Stimulated activated CD4-positive, alpha-beta T cell treated with anti-CD3 and anti-CD28 coated beads, TNF-alpha, amount 100 ng/mL, for 24 hours (primary cell): ENCODE measurements around the gene FOXC1.

Experiments used
- DNase-seq, 3 experiments: peaks; one replicate each; pipeline ENCODE4 v3.0.0-alpha.2; 2020; ENCODE audit warnings: low read depth in 3 of 3

The FOXC1 gene

DNA sequence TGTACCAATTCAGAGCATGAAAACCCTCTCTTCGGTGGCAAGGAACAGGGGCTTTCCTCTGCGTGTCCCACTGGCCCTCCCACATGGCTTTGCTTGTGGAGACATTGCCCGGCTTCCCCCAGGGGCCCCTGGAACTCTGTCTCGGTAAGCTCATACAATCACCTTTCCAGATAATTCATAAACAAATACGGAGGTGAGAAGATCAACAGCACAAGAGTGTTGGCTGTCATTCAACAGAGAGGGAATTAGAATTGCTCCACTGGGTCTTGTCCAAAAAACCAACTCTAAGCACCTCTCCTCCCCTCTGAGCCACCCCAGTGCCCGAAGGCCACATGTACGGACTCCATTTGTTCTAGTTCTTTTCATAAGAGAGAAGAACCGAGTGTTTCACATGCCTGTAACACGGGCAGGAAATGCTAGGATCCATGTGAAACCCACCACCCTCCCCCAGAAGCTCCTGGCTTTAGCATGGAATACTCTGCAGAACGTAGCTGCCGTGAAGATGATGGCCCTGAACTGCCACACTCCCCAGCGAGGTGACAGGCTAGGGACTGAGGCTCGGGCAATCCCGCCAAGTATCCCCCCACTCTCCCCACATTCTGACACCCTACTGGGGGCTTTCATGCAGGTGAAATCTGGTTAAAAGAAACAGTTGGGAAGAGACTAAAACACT is 24.6 kb upstream of the FOXC1 start:
- DNase-seq, result no peak

DNA sequence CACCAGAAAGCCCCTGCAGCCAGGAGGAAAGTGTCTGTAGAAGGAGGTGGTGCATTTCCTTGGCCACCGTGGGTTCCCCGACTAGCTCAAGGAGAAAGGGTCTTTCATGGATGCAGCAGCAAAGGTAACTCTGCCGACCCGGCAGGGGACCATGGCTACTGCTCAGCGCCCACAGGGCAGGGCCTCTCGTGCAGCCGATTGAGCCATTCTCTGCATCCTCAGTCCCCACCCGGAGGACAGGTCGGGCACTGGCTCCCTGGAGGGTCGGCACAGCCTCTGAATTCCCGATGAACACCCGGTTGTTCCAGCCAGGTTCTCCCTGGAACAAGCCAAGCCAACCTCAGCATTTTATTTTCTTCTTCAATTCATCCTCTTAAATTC is 24.1 kb upstream of the FOXC1 start:
- no peak for DNase-seq

DNA sequence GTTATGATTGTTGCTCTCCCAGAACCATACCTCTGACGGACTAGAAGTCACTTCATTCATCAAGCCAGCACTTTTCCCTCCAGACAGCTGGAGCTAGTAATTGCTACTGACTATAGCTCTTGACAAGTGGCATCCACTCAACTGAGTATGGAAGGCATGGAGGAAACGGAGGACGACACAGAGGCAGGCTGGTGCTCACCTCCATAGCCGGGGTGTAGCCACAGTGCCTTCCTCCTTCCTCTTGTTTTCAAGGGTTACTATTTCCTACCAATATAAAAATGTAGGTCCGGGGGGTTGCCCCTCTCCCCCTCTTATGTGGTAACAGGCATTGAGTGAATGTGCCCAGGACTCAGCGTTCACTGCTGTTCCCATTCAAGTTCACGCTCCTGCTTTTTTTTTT is 23.5 kb upstream of the FOXC1 start:
- DNase-seq, result no peak

DNA sequence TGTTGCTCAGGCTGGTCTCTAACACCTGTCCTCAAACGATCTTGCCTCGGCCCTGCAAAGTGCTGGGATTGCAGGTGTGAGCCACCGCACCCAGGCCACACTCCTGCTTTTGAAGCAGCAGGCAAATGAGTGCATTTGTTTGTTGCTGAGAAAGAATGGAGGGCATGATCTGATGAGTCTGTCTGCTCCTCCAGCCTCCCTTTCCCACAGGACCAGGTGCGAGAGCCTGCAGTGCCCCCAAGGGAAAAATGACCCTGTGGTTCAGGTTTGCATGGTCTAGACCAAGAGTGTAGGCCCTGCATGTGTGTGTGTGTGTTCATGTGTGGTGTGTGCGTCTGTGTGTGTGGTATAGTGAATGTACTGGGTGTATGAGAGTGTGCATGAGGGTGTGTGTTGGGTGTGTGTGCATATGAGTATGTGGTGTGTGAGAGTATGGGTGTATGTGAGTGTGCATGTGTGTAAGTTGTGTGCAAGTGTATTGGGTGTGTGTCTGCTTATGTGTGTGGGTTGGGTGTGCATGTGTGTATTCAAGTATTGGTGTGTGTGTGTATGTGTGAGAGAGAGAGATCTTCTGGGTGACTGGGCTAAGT is 22.8 kb upstream of the FOXC1 start:
- DNase-seq, result no peak

DNA sequence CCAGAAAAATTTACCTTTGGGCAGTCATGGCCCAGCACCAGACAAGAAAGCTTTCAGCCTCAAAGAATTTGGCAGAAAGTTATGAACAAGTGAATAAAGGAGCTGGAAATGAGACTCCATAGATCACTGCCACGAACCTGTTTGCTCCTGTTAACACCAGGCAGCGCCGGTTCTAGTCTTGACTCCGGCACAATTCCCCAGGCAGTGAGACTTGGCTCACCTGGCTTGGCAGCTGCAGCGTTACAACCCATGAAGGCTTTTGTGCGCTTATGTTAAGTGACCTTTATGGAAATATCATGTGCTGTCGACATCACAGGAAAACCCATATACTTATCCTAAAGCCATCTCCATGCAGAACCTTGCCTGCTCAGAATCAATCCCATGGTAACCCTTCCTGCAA is 22.2 kb upstream of the FOXC1 start:
- no peak for DNase-seq

DNA sequence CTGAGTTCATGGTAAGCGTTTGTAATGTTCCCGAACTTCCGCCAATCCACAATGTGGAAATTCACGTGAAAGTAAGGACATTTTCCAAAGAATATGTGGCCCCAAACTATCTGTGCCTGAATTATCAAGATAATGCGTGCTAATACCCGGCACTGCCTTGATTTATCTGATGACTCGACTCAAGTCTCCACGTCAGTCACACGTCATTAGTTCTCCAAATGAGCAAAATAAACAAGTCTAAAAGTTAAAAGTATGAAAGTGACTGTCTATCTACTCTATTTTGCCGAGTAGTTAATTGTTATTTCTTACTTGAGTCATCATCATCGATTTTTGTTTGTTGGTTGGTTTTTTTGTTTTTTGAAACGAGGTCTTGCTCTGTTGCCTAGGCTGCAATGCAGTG is 21.7 kb upstream of the FOXC1 start:
- no peak for DNase-seq

DNA sequence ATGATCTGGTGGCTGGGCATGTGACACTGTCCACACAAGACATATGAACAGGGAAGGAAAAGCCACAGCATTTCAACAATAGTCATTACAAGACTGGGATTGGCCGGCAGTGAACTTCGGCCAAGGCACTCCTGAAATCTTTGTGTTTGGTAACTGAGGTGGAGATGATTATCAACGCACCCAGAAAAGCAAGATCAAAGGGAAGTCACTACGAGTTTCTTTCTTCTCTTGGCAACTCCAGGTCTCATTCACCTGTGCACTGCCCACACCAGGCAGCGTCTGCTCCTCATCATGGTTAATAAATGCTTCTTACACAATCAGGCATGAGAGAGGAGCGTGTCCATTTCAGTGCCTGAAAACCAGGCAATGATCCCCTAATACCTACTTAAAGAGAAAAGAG is 20.5 kb upstream of the FOXC1 start:
- DNase-seq, result no peak

DNA sequence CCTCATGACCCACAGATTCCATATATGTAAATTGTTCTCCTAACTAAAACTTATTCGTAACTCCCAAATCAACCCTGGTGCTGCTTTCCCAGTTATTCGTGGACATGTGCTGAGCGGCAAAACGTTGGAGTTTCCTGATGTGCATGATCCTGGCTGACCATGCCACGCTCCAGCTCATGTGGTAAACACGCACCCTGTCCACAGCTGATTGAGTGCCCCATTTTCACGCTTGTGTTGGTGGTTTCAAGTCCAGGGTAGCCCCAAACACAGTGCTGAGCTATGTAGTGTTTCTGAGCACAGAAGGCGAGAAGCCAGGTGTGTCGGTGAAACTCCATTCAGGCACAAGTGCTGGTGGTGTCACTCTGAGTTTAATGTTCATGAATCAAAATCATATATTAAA is 19.1 kb upstream of the FOXC1 start:
- DNase-seq, result no peak

DNA sequence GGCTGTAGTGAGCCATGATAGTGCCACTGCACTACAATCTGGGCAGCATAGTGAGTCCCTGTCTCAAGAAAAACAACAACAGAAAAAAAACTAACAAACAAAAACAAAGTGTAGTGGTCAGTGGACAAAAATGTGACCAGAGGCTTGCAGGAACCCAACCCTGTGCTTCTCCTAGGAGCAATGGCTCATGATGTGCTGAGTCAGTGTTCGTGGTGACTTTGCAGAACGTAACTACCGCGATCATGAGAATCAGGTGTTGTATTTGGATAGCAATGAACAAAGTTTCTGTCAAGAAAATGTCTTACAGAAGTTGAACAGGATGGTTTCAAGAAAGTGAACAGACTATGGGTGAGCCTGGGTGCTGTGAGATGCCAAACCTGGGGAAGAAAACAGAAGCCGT is 18.5 kb upstream of the FOXC1 start:
- no peak for DNase-seq

DNA sequence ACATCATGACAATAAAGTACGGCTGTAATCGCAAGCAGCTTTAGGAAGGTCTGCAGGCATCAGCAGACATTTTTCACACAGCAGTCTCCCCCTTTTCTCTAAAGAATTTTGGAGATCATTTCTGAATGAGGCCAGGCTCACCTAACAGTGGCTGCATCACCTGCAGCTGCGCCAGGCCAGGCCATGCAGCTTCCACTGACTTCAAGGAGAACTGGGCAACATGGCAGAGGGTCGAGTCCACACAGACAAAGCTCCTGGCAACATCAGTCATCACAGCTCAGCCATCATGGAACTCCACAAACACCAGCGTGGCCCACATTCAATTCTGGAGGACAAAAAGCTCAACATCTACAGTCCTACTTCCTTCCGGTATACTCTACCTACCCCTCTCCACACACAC is 17.8 kb upstream of the FOXC1 start:
- no peak for DNase-seq

DNA sequence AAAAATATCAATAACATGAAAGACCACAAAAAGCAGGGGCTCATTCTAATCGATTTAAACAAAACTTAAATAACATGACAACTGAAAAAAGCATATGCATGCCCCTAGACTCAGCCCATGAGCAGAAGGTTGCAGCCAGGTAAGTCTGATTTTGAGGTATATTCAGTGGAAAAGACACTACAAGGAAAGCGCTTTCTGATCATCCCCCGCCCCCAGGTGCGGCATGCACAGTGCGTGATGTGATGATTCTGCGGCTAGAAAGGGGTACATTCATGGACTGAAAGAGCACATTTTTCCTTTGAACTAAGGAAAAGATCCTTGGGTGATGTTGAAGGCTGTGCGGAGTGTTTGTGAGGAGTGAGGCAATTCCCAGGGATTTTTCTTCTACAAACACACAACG is 16.9 kb upstream of the FOXC1 start:
- no peak for DNase-seq

DNA sequence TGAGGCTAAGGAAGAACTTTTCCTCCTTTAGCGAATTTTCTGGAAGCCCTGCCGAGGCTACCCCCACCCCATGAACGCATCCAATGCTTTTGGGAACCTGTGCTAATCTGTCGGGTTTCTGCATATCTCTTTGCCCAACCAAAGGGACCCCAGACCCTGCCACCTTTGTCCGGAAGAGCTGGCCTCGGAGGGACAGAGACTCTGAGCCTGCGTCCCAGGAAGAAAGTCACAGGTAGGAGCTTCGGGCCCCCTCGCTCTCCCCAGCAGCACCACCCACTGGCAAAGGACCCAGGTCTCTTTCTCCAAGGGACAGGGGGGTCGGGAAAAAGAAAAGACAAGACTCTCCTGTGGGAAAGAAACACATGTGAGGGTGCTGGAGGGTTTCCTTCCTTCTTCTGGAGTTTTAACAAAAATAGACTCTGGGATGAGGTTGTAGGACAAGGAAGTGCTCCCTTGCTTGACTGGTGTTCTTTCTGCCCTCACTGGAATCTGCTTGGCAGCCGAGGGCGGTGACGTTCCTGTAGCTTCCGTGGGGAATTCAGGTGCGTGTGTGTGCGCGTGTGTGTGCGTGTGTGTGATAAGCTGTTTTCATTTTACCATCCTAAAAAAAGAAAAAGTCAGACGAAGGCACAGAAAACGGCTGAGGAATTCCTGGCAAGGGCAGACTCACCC is 16.3 kb upstream of the FOXC1 start:
- no peak for DNase-seq

DNA sequence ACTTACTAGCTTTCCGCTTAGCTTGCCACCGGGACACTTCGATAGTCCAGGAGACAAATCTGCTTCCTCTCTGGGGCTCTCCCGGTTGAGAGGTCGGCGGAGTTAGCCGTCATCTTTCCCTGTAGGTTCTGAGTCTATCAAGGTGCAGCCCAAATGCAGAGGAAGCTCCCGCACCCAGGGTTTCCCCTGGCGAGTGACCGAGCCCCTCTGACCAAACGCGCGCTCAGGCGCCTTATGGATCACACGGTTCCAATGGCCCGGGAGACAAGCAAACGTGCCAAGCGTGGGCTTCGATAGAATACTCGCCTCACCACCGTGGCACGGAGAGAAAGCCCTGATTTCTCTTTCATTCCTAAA is 15.8 kb upstream of the FOXC1 start:
- no peak for DNase-seq

DNA sequence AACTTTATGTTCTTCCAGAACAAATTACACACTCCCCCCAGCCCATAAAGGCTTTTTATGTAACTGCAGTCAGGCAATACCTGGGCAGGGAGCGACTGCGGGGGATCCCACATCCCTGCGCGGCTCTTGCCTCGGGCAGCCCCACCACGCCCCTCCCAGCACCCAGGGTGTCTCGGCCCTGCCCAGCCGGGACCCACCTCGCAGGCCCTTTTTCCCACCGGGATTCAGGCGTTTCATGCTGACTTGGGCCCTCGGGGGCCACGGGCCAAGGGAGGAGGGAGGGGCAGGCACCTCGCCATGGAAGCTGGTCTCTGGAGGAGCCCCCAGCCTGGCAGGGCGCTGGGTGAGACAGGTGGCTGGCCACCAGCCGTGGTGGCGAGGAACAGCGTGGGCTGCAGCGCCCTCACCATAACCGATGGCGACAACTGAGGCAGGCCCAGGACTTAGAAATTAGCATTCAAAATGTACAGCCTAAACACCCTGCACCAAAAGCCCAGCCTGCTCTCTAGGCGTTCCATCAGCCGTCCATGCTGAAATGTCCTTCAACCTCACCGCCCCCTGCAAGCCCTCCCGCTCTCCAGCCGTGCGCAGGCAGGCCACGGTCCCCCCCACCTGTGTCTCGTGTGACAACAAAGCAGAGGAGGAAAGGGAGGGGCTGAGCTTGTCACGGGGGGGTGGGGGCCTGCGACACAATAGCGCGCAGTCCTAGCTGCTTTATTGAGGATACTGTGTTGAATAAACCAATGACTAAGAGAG is 15.1 kb upstream of the FOXC1 start:
- DNase-seq, result no peak

DNA sequence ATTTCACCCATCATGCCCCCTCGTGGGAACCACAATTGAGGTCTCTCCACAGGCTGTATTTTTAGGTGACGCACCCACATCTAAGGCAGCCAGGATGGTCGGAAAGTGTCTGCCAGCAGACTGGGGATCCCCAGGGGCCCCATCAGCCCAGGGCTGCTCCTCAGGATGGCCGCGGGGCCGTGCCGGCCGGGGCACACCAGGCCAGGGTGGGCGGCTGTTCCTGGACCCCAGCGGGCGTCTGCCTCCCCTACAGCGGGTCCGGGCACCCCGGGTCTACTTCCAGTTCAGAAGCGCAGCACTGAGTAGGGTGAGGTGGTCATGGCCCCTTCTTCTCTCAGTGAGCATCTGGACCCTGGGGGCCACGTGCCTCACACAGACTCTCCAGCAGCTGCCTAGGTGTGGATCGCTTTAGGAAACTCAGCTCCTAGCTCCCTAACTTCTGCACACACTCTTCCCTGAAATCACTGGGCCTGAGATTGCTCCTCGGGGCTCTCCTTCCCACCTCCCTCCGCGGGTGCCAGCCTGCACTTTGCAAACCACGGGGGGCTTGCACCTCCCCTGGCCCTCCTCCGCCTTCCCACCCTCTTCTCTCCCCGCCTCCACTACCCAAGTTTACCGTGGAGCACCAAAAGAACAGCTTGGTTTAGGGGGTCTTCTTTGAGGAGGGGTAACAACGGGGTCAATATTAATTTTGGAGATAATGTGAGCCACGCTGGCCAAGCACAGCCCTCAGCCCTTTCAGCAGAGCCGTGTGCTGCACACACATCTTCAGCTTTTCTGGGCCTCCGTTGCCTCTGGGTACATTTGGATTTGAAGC is 14.2 kb upstream of the FOXC1 start:
- DNase-seq, result no peak

DNA sequence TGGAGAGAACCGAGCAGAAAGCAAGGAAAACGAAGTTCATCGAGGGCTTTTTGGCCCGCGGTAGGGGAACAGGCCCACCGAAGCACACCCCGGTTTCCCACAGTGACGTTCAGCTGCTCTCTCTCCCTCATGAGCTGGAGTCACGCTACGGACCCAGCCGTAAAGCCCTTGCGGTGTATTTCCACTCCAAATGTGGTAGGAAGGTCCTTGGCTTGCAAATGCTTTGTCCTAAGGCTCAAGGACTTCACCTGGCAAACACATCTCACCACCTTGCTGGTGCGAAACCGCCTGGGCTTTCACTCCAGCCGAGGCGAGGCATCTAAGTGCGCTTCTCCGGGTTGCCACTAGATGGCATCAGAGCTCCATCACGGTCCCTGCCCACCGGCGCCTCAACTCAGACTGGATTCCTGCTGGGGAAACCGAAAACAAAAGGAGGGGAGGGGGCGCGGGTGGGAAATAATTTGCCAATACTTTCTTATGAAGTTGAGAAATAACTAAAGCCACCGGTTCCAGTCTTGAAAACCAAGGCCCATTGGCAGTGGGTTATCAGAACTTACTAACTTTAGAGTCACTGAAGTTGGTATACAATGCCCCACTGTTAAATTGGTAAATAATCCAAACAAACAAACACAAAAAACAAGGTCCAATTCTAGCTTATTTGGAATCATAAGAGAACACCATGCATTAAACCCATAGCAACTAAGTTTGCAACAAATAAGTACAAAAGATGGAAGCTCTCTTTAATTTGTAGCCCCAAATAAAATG is 13.4 kb upstream of the FOXC1 start:
- peak; percentile 33 to 62 (median 39) for DNase-seq

DNA sequence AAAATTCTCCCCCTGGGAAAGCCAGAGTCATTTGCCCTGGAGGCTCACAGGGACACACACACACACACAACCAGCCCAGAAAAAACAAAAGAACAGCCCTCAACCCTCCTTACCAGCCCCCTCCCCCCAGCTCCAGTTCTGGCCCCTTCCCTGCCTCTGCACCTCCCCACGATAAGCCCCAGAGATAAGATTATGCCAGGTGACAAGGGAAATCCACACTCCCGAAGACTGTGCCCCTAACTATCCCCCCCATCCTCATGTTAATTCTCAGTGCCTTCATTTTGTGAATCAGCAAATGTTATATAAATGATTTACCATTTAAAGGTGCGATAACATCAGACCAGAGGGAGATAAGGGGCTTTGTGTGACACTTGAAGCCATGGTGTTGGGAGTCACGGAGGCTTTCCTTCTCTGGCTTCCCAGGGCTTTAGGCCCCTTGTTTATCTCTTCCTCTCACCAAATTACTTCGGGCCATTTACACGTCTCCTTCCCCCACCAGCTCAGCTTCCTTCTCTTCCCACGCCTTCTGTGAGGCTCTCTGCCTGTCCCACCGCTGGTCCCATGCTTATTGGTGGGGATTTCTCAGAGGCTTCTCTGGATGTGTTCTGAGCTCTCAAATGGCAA is 12.5 kb upstream of the FOXC1 start:
- DNase-seq, result no peak

DNA sequence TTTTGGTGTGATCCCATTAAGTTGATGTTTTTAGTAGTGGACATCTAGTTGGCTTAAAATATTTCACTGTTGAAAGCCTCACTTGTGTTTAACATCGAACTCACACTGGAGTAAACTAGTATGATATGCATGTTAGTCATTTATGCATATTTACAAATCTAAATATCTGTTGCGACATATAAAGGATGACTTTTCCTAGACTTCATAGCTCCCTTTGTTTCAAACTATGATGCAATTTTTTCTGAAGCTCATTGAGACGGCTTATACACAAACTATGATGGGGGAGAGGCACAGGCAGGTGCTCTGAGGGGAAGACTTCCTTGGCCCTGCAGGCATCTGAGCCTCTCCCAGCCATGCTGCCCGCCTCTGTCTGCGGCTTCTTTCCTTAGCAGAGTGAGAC is 11.8 kb upstream of the FOXC1 start:
- DNase-seq, result no peak

DNA sequence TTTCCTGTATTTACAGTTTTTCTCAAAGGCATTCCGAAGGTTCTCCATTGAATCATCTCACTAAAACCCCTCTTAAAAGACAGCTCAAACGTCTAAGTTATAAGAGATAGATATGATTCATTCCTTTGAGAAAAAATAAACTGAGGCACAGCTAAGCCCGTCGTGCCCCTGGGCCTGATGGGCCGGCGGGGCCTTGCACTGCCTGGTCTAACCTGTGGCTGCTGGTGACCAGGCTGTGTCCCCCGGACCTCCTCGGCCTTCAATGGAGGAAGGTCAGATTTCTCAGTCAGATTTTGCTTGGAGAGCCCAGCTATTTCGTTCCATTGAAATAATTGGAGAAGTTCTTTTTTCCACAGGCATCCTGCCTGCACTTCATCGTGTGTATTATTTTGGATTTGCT is 11.3 kb upstream of the FOXC1 start:
- DNase-seq, result no peak

DNA sequence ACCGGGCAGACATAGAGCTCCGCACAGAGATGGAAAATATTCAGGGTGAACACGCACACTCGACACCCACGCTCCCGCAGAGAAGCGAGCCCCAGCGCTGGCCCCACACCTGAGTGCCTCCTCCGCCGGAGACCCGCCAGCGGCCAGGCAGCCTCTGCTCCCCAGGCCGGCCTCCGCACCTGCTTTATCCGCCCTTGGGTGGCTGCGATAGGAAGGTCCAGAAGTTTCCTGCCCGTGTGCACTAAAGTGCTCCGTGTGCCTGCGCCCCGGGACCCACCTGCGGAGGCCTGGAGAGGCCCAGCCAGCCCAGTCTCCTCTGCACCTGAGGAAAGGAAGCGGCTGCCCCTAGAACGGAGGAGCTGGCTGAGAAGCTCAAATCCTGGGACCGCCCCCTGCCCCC is 10.8 kb upstream of the FOXC1 start:
- no peak for DNase-seq

DNA sequence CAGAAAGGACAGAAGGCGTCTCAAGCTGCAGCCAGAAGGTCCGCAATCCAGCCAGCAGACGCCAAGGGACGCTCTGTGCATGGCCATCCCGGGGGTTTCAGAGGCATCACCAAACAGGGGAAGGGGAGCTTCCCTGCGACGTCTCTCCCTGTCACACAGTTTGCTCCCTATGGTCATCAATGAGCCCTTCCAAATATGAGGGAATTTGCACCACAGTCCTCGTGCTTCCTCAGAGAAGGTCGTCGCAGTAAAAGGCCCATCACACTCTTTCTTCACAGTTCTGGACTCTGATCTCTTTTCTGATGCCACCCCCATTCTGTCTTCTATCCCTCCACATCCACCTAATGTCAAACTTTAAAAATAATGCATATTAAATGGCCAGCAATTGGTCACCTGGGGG is 10.2 kb upstream of the FOXC1 start:
- no peak for DNase-seq
